GM12878 (cell line): ENCODE data around the gene CFB. TPM values are rescaled to one million over a fixed set of nuclear protein-coding genes. Genes with fewer than 3 reads are reported as not detected.
A peak's percentile ranks its signal among the peaks of the same experiment; 100 is the strongest.

Experiments
- CEBPB ChIP-seq, 2 experiments: fragments of 150-350 bp in 1 of 2; IDR thresholded peaks; 2 replicates each; pipeline ENCODE4 v1.6.1; 2012 to 2014; ENCODE audit warnings: low read depth in 2 of 2, low read length in 2 of 2, borderline replicate concordance in 1 of 2, inconsistent platforms in 1 of 2
- CREB1 ChIP-seq: IDR thresholded peaks from 2 replicates; pipeline ENCODE4 v1.6.1; 2012; ENCODE audit warnings: low read depth, mild to moderate bottlenecking, inconsistent platforms
- ESRRA ChIP-seq: IDR thresholded peaks from 2 replicates; pipeline ENCODE4 v1.6.1; 2012; ENCODE audit warnings: mild to moderate bottlenecking, low read length, improper control_type of control experiment
- MEF2B ChIP-seq: fragments of 450-650 bp; IDR thresholded peaks from 2 replicates; pipeline ENCODE4 v1.6.1; 2018; ENCODE audit warnings: mild to moderate bottlenecking, moderate library complexity; ENCODE audit not compliant: partially characterized antibody, poor library complexity, severe bottlenecking
- NFXL1 ChIP-seq: fragments of 450-650 bp; IDR thresholded peaks from 2 replicates; pipeline ENCODE4 v1.6.1; 2017; ENCODE audit warnings: antibody characterized with exemption, mild to moderate bottlenecking, borderline replicate concordance
- NFYA ChIP-seq: IDR thresholded peaks from 2 replicates; pipeline ENCODE4 v1.6.1; 2011; ENCODE audit warnings: low read depth, mild to moderate bottlenecking, low read length, improper control_type of control experiment, borderline replicate concordance
- RAD51 ChIP-seq: fragments of 450-650 bp; IDR thresholded peaks from 2 replicates; pipeline ENCODE4 v1.6.1; 2016; ENCODE audit warnings: moderate library complexity, mild to moderate bottlenecking, inconsistent platforms
- RCOR1 ChIP-seq: conservative IDR thresholded peaks from 2 replicates; pipeline ENCODE4 v1.6.1; 2012; ENCODE audit warnings: low read depth, low read length, improper control_type of control experiment
- RELA ChIP-seq: fragments of 450-650 bp; IDR thresholded peaks from 2 replicates; pipeline ENCODE4 v1.8.0; 2014; ENCODE audit warnings: borderline replicate concordance; ENCODE audit not compliant: partially characterized antibody
- RUNX3 ChIP-seq: IDR thresholded peaks from 2 replicates; pipeline ENCODE4 v1.6.1; 2012; ENCODE audit warnings: low read length, inconsistent platforms
- SMAD1 ChIP-seq: fragments of 450-650 bp; IDR thresholded peaks from 2 replicates; pipeline ENCODE4 v1.6.1; 2018; ENCODE audit warnings: mild to moderate bottlenecking, low read depth; ENCODE audit not compliant: partially characterized antibody
- SREBF1 ChIP-seq: IDR thresholded peaks from 2 replicates; pipeline ENCODE4 v1.6.1; 2012; ENCODE audit warnings: mild to moderate bottlenecking, low read length
- ZBTB33 ChIP-seq: fragments of 450-650 bp; IDR thresholded peaks from 2 replicates; pipeline ENCODE4 v1.6.1; 2017; ENCODE audit warnings: mild to moderate bottlenecking
- ZBTB4 ChIP-seq: fragments of 450-650 bp; formaldehyde crosslinking; IDR thresholded peaks from 2 replicates; pipeline ENCODE4 v1.4.0; 2022; ENCODE audit warnings: mild to moderate bottlenecking, moderate library complexity
- ZNF24 ChIP-seq: fragments of 450-650 bp; IDR thresholded peaks from 2 replicates; pipeline ENCODE4 v1.6.1; 2017; ENCODE audit warnings: antibody characterized with exemption, mild to moderate bottlenecking
- ZSCAN29 ChIP-seq: fragments of 450-650 bp; IDR thresholded peaks from 2 replicates; pipeline ENCODE4 v1.6.1; 2017; ENCODE audit warnings: mild to moderate bottlenecking, moderate library complexity
- polyA plus RNA-seq, 11 experiments: library from polyadenylated mRNA; depleted of rRNA in 4 of 11; unstranded in 6 of 11; stranded (reverse) in 5 of 11; fragments of >200 nt; fragmentation: Nextera tagmentation in 4 of 11; fragmentation: Illumina TruSeq in 1 of 11; extraction: Ambion mirVana in 4 of 11; extraction: Trizol in 1 of 11; gene quantifications; 1 replicate in 1 of 11; 2 replicates in 10 of 11; pipeline versions ENCODE4 v1.2.1 to v1.2.3, GENCODE V29; 2011 to 2016; ENCODE audit warnings: inconsistent platforms in 2 of 11, missing spikeins in 2 of 11, low read depth in 1 of 11
- total RNA-seq, 4 experiments: library from RNA; depleted of rRNA in 3 of 4; stranded (reverse); fragments of >200 nt in 3 of 4; fragmentation: Illumina TruSeq in 1 of 4; extraction: Trizol in 1 of 4; gene quantifications; 2 replicates each; pipeline versions ENCODE4 v1.2.1 to v1.2.3, GENCODE V29; 2013 to 2021
- TF ChIP-seq, protein P1 (sequence below): fragments of 450-650 bp; conservative IDR thresholded peaks from 2 replicates; pipeline ENCODE4 v1.6.1; 2017; ENCODE audit warnings: mild to moderate bottlenecking, moderate library complexity
- TF ChIP-seq, protein P2 (sequence below): IDR thresholded peaks from 2 replicates; pipeline ENCODE4 v1.6.1; 2012; ENCODE audit warnings: low read depth, low read length, improper control_type of control experiment
- TF ChIP-seq, protein P3 (sequence below): IDR thresholded peaks from 2 replicates; pipeline ENCODE4 v1.6.1; 2012; ENCODE audit warnings: low read depth, low read length, improper control_type of control experiment

The CFB gene
- total and polyA plus RNA-seq, 10 of the 15 experiments (the other 5 are each of a cell fraction or from before 2014, with no cell fraction given) = 0.09 to 1.7 (median 0.44) TPM; not detected in 7

DNA sequence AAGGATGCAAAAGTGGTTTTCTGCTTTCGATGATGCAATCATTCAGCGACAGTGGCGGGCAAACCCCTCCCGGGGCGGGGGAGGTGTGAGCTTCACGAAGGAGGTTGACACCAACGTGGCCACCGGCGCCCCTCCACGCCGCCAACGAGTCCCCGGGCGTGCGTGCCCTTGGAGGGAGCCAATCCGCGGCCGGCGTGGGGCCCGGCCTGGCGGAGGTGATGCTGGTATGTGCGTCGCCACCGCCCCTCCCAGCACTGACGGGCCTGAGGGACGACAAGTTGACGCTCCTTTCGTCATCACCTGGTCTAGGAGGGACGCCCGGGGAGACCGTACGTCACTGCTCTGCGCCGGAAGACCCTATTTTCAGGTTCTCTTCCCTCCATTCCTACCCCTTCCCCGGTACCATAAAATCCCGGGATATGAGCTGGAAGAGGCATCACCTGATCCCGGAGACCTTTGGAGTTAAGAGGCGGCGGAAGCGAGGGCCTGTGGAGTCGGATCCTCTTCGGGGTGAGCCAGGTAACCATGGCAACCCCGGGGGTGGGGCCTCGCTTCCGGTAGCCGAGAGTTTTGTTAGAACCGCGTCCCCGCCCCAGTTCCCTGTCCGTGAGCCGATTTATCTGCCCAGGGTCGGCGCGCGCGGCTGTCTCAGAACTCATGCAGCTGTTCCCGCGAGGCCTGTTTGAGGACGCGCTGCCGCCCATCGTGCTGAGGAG, 26.3 kb downstream of the CFB start, which contains the start of gene DXO (continued):
- peak in 1 of 2 experiments; percentile 94; a peak in 2 of 4 replicates for TF ChIP-seq CEBPB (IDR thresholded peaks at IDR 0.05; ENCODE audit: borderline replicate concordance in 1 of 2, low read depth in 2 of 2, low read length in 2 of 2)
- no peak for TF ChIP-seq ZBTB4 (CRISPR knock-in tag)
- TF ChIP-seq ESRRA = no peak; the same call in 1 of the 2 replicates
- TF ChIP-seq, protein P1, sequence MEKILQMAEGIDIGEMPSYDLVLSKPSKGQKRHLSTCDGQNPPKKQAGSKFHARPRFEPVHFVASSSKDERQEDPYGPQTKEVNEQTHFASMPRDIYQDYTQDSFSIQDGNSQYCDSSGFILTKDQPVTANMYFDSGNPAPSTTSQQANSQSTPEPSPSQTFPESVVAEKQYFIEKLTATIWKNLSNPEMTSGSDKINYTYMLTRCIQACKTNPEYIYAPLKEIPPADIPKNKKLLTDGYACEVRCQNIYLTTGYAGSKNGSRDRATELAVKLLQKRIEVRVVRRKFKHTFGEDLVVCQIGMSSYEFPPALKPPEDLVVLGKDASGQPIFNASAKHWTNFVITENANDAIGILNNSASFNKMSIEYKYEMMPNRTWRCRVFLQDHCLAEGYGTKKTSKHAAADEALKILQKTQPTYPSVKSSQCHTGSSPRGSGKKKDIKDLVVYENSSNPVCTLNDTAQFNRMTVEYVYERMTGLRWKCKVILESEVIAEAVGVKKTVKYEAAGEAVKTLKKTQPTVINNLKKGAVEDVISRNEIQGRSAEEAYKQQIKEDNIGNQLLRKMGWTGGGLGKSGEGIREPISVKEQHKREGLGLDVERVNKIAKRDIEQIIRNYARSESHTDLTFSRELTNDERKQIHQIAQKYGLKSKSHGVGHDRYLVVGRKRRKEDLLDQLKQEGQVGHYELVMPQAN = peak; percentile 93
- TF ChIP-seq, protein P2, sequence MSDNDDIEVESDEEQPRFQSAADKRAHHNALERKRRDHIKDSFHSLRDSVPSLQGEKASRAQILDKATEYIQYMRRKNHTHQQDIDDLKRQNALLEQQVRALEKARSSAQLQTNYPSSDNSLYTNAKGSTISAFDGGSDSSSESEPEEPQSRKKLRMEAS = peak; percentile 90
- no peak for TF ChIP-seq ZSCAN29
- TF ChIP-seq RELA = peak; percentile 85
- TF ChIP-seq RCOR1 = no peak
- no peak for TF ChIP-seq NFYA
- TF ChIP-seq CREB1 = peak; percentile 99
- peak; percentile 84 for TF ChIP-seq MEF2B
- TF ChIP-seq, protein P3, sequence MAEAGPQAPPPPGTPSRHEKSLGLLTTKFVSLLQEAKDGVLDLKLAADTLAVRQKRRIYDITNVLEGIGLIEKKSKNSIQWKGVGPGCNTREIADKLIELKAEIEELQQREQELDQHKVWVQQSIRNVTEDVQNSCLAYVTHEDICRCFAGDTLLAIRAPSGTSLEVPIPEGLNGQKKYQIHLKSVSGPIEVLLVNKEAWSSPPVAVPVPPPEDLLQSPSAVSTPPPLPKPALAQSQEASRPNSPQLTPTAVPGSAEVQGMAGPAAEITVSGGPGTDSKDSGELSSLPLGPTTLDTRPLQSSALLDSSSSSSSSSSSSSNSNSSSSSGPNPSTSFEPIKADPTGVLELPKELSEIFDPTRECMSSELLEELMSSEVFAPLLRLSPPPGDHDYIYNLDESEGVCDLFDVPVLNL = no peak
- TF ChIP-seq RUNX3 = peak; percentile 91; the same call in 1 of the 2 replicates
- no peak for TF ChIP-seq SREBF1
- no peak for TF ChIP-seq SMAD1
- 0 out of 2 replicates have a peak, but pooled peaks have one; percentile 34 for TF ChIP-seq ZBTB33
- 0 out of 2 replicates have a peak, but pooled peaks have one; percentile 11 for TF ChIP-seq ZNF24
- TF ChIP-seq NFXL1 = no peak
- TF ChIP-seq RAD51 = no peak; the same call in 1 of the 2 replicates
